GM21447 (cell line): Measurements from ENCODE around the gene NPAS2.

Experiments
- ATAC-seq: cut with Tn5 transposase; IDR thresholded peaks from one replicate; pipeline ENCODE4 v1.9.1; 2021; ENCODE audit not compliant: unreplicated experiment

NPAS2 gene

DNA sequence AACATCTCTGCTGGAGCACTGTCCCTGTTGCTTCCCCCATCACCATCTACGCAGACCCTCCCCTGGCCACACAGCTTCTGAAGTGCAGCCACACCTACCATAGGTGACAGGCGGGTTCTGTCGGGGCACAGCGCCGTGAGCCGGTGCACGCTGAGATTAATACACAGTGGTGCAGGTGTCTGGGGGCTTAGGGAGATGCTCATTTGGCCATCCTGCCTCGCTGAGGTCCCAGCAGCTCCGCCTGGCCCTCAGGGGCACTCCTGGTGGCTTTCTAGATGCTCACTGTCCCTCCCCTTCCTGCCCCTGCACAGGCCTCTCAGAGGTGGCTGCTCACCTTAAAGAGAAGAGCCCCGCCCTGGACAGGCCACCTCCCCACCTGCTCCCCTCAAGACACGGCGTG lies 163.3 kb downstream of the NPAS2 start:
- no peak for ATAC-seq

DNA sequence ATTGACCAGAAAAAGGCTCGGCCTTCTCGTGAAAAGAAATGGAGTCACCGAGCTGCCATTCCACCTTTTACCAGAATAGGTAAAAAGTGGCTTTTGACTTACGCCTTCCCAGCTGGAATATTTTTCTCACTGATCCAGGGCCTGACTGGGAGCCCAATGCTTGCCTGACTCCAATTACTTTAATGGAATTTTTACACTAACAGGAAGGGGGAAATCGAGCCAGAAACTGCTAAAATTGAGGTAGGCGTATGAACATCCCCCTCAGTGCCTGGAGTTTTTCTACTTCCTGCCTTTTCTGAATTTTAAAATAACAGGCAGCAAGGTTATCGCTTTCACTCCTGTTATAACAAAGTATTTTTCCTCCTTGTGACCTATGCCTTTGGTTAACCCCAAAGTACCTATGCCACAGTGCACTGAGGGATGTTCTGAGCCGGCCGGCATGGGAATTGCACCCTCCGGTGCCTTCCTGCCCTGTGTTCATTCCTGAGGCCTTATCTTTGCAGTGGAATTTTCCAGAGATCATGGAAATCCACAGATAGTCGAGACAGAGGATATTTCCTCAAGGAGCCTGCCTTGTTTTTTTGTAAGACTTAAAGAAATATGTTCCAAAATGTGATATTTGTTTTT lies 163.9 kb downstream of the NPAS2 start:
- no peak for ATAC-seq

- no peak for ATAC-seq
Observed at GRCh38 chr2:100984892-100985307, 165.0 kb downstream of the NPAS2 start.

GRCh38 chr2:100986157-100986556 lies 166.2 kb downstream of the NPAS2 start:
- ATAC-seq: no peak

GRCh38 chr2:100987536-100987935 lies 167.6 kb downstream of the NPAS2 start:
- ATAC-seq: no peak

DNA sequence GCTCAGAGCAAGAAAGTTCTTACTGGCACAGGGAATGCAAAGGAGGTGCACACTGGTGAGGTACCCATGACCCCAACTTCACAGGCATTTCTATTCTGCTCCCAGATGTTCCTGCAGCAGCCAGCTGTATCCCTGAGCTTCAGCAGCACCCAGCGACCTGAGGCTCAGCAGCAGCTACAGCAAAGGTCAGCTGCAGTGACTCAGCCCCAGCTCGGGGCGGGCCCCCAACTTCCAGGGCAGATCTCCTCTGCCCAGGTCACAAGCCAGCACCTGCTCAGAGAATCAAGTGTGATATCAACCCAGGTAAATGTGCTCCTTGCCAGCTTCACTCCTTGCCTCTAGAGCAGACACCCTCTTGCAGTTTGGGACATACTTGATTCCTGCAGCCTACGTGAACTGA lies 168.0 kb downstream of the NPAS2 start:
- no peak for ATAC-seq

- ATAC-seq: no peak
Observed at GRCh38 chr2:100988630-100989417, 168.9 kb downstream of the NPAS2 start.

DNA sequence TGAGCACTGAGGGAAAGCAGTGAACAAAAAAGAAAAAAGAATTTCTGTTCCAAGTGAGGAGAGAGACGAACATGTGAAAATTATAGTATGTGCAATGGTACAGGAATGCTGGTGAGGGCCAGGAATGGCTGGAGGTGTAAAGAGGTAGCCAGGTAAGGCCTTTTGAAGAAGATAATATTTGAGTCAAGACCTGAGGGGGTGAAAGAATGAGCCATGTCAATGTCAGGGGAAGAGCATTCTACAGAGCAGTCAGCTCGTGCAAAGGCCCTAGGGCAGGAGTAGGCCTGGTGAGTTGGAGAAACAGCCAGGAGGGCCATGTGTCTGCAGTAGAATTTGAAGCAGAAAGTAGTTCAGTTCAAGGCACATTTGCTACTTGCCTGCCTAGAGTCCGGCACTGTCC lies 169.7 kb downstream of the NPAS2 start:
- ATAC-seq: no peak

DNA sequence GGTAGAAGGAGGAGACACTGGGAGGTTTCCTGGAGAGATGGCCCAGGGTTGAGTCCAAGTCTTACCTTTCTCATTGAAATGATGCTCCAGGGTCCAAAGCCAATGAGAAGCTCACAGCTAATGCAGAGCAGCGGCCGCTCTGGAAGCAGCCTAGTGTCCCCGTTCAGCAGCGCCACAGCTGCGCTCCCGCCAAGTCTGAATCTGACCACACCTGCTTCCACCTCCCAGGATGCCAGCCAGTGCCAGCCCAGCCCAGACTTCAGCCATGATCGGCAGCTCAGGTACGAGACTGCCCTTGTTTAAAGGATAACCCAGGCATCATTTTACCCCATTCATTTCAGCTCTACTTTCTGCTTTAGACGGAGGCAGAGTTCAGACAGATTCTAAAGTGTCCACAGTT lies 170.2 kb downstream of the NPAS2 start:
- ATAC-seq: no peak

DNA sequence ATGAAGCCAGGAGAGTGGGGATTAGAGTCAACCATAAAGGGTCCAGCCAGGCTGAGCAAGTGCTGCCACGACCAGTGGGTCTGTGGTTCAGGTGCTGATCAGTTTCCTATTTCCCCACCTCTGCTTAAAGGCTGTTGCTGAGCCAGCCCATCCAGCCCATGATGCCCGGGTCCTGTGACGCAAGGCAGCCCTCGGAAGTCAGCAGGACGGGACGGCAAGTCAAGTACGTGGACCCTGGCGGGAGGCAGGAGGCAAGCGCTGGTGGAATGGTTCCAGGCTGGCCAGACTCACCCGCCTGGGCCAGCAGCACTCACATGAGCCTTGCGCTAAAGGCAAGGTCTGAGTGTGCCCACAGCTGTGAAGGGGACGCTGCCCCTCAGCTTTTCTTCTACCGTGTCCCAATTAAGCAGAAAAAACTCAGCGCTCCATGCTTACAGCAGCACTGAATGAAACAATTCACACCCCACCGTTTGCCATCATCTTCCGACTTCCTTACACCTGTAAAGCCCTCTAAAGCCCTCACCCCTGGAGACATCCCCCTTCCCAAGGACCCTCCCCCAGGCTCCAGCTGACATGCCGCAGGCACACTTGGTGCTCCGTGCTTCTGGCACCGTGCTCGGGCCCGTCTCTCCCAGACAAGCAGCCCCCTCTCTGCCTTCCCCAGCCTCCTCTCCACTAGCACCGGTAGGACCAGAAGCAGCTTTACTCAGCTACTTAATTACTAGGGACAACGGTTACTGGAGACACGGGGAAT lies 170.9 kb downstream of the NPAS2 start:
- ATAC-seq: no peak

DNA sequence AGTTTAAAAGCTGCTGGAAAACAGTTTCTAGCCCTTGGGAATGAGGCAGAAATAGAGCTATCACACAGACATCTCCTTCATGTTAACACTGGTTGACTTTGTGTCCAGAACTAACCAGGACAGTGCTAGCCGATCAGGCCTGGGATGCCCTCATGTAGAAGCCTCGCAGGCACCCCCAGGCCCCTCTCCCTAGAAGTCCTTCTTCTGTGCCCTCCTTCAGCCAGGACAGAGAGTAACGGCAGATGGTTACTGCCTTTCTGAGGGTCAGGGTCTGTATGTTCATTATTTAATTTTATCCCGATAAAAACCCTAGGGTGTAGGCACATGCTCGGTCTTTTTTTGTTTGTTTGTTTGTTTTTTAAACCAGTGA lies 171.4 kb downstream of the NPAS2 start:
- no peak for ATAC-seq

GRCh38 chr2:100992262-100992661 lies 172.3 kb downstream of the NPAS2 start:
- no peak for ATAC-seq

- ATAC-seq: no peak
Observed at GRCh38 chr2:100993294-100993693, 173.4 kb downstream of the NPAS2 start.

DNA sequence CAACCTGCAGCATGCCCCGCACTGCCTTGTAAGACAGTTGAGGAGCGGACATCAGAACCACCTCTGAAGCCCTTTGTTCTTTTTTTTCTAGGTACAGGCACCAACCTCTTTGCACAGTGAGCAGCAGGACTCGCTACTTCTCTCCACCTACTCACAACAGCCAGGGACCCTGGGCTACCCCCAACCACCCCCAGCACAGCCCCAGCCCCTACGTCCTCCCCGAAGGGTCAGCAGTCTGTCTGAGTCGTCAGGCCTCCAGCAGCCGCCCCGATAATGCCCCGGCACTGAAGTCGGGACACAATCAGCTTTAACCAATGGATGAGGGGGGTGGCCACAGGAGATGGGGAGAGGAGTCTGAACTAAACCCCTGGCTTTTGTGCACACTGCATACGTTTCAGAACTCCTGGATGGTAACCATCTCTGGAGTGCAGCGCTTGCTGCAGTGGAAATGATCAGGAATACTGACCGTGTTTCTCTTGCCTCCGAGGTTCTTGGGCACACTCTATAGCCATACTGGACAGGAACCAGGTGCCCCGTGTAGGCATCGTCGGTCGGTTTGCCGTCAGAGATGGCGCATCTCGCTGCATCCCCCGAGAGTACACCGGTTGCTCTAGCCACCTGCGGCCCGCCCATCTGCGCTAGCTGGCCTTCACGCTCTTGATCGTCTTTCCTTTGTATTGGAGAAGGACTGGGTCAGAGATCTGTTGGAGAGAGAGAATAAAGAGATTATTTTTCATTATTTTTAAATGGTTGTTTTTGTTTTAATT lies 175.6 kb downstream of the NPAS2 start:
- ATAC-seq: no peak

- no peak for ATAC-seq
Observed at GRCh38 chr2:100997509-100998234, 177.7 kb downstream of the NPAS2 start.

- ATAC-seq: no peak
Observed at GRCh38 chr2:100998235-100998573, 178.3 kb downstream of the NPAS2 start.

DNA sequence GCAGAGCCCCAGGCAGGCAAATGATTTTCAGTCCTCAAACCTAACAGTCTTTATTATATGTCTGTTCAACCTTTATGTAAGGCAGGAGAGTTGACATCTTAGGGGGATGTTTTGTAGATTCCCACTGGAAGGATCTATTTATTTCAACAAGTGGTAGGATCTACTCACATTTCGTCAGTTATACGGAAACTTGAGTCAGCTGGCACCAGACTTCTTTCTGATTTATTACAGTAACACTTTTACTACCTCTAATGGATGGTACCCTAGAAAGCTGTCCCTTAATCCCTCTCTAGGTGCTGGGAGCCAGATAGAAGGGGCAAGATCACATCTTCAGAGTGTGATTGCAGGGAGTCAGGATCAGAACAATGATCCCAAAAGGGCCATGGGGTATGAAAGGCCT lies 180.1 kb downstream of the NPAS2 start:
- no peak for ATAC-seq

- ATAC-seq: peak; percentile 94
Observed at GRCh38 chr2:101001691-101002561, 182.0 kb downstream of the NPAS2 start, which contains the start of gene RPL31. Gene RPL31 (plus strand): TSS chr2:101002289. CDS start chr2:101002702, 413 bp downstream.

GRCh38 chr2:101002562-101003277 lies 182.8 kb downstream of the NPAS2 start:
- no peak for ATAC-seq
